Transverse colon (tissue), 4 donors: ENCODE data around the gene STK32B.

Experiments
- CTCF ChIP-seq, 5 experiments: fragments of 200-600 bp in 3 of 5; fragments of 450-650 bp in 2 of 5; sonication (generic) in 3 of 5; IDR thresholded peaks; 1 replicate in 2 of 5; 2 replicates in 3 of 5; pipeline ENCODE4 v1.5.1; 2016 to 2017; ENCODE audit warnings: antibody characterized with exemption in 5 of 5, inconsistent platforms in 3 of 5, mild to moderate bottlenecking in 2 of 5, moderate library complexity in 1 of 5
- EP300 ChIP-seq: sonication (generic); formaldehyde crosslinking; IDR thresholded peaks from one replicate; pipeline ENCODE4 v1.6.1; 2017; ENCODE audit warnings: antibody characterized with exemption, low read depth
- POLR2A ChIP-seq: fragments of 450-650 bp; IDR thresholded peaks from one replicate; pipeline ENCODE4 v1.6.1; 2016; ENCODE audit warnings: antibody characterized with exemption, mild to moderate bottlenecking, moderate library complexity
- POLR2AphosphoS5 ChIP-seq, 3 donors: sonication (generic); formaldehyde crosslinking; IDR thresholded peaks; one replicate each; pipeline ENCODE4 v1.6.1; 2016; ENCODE audit warnings: antibody characterized with exemption in 3 of 3

- no peak for TF ChIP-seq POLR2A
- TF ChIP-seq CTCF (IDR thresholded peaks at IDR 0.05): no peak
- TF ChIP-seq EP300: no peak
- no peak for TF ChIP-seq POLR2AphosphoS5 (IDR thresholded peaks at IDR 0.05)
Observed at GRCh38 chr4:5528031-5528436, 476.8 kb downstream of the STK32B start.
